HG02642 (cell line): ENCODE data around the gene CDH2.

Experiments used
- ATAC-seq: cut with Tn5 transposase; IDR thresholded peaks from one replicate; pipeline ENCODE4 v1.9.1; 2021; ENCODE audit warnings: mild to moderate bottlenecking; ENCODE audit not compliant: unreplicated experiment, poor library complexity

CDH2 gene

GRCh38 chr18:28134774-28135173 lies 42.2 kb downstream of the CDH2 start:
- no peak for ATAC-seq

GRCh38 chr18:28132084-28132483 lies 44.8 kb downstream of the CDH2 start:
- ATAC-seq = no peak

- no peak for ATAC-seq
Measured at GRCh38 chr18:28128659-28128980, 48.3 kb downstream of the CDH2 start.

GRCh38 chr18:28127763-28128658 lies 48.9 kb downstream of the CDH2 start:
- ATAC-seq = no peak

GRCh38 chr18:28127228-28127627 lies 49.7 kb downstream of the CDH2 start:
- ATAC-seq = no peak

- no peak for ATAC-seq
Measured at GRCh38 chr18:28126768-28127167, 50.2 kb downstream of the CDH2 start.

- no peak for ATAC-seq
Measured at GRCh38 chr18:28125051-28125450, 51.9 kb downstream of the CDH2 start.

- no peak for ATAC-seq
Measured at GRCh38 chr18:28124131-28125029, 52.5 kb downstream of the CDH2 start.

- no peak for ATAC-seq
Measured at GRCh38 chr18:28123401-28124030, 53.4 kb downstream of the CDH2 start.

GRCh38 chr18:28120828-28121515 lies 56.0 kb downstream of the CDH2 start:
- no peak for ATAC-seq

- no peak for ATAC-seq
Measured at GRCh38 chr18:28116461-28116860, 60.5 kb downstream of the CDH2 start.

GRCh38 chr18:28115149-28115550 lies 61.8 kb downstream of the CDH2 start:
- no peak for ATAC-seq

GRCh38 chr18:28114472-28114871 lies 62.5 kb downstream of the CDH2 start:
- no peak for ATAC-seq

GRCh38 chr18:28113271-28114029 lies 63.5 kb downstream of the CDH2 start:
- no peak for ATAC-seq

- no peak for ATAC-seq
Measured at GRCh38 chr18:28112056-28112470, 64.9 kb downstream of the CDH2 start.

- ATAC-seq = no peak
Measured at GRCh38 chr18:28110924-28111323, 66.0 kb downstream of the CDH2 start.

- no peak for ATAC-seq
Measured at GRCh38 chr18:28109781-28110560, 67.0 kb downstream of the CDH2 start.

- no peak for ATAC-seq
Measured at GRCh38 chr18:28108814-28109213, 68.1 kb downstream of the CDH2 start.

GRCh38 chr18:28108254-28108653 lies 68.7 kb downstream of the CDH2 start:
- no peak for ATAC-seq
